Measurements from ENCODE around the gene FCHSD2.
"Not testable (repeated sequence)": the region's sequence is repeated elsewhere in the genome, so short reads cannot be mapped to it uniquely, and the experiment has no call there.

FCHSD2 gene

GRCh38 chr11:72918851-72919250 lies 223.3 kb downstream of the FCHSD2 start:
- DNase-seq = no peak

- no peak for DNase-seq
Measured at GRCh38 chr11:72912253-72912652, 229.9 kb downstream of the FCHSD2 start.

- not testable (repeated sequence) for DNase-seq
Measured at GRCh38 chr11:72909558-72910388, 232.3 kb downstream of the FCHSD2 start.

- no peak for DNase-seq
Measured at GRCh38 chr11:72908032-72908676, 234.0 kb downstream of the FCHSD2 start.

- no peak for DNase-seq
Measured at GRCh38 chr11:72904016-72904415, 238.1 kb downstream of the FCHSD2 start.

GRCh38 chr11:72901374-72901773 lies 240.7 kb downstream of the FCHSD2 start:
- no peak for DNase-seq

- DNase-seq = no peak
Measured at GRCh38 chr11:72900013-72900412, 242.1 kb downstream of the FCHSD2 start.

- DNase-seq = no peak
Measured at GRCh38 chr11:72899238-72899637, 242.9 kb downstream of the FCHSD2 start.

- no peak for DNase-seq
Measured at GRCh38 chr11:72897506-72897905, 244.6 kb downstream of the FCHSD2 start.

- no peak for DNase-seq
Measured at GRCh38 chr11:72896431-72896830, 245.7 kb downstream of the FCHSD2 start.

- DNase-seq = no peak
Measured at GRCh38 chr11:72890881-72891280, 251.2 kb downstream of the FCHSD2 start.

GRCh38 chr11:72886619-72887018 lies 255.5 kb downstream of the FCHSD2 start:
- DNase-seq = no peak

GRCh38 chr11:72885749-72886609 lies 256.1 kb downstream of the FCHSD2 start:
- no peak for DNase-seq

- no peak for DNase-seq
Measured at GRCh38 chr11:72876147-72876546, 266.0 kb downstream of the FCHSD2 start.

GRCh38 chr11:72875736-72876135 lies 266.4 kb downstream of the FCHSD2 start:
- no peak for DNase-seq

GRCh38 chr11:72872012-72872411 lies 270.1 kb downstream of the FCHSD2 start:
- no peak for DNase-seq

- DNase-seq = no peak
Measured at GRCh38 chr11:72871119-72871518, 271.0 kb downstream of the FCHSD2 start.

GRCh38 chr11:72869831-72870230 lies 272.3 kb downstream of the FCHSD2 start:
- no peak for DNase-seq

- no peak for DNase-seq
Measured at GRCh38 chr11:72867970-72868369, 274.1 kb downstream of the FCHSD2 start.

- DNase-seq = peak; percentile 71
Measured at GRCh38 chr11:72864702-72865655, 277.1 kb downstream of the FCHSD2 start.

- DNase-seq = no peak
Measured at GRCh38 chr11:72863916-72864315, 278.2 kb downstream of the FCHSD2 start.

GRCh38 chr11:72863091-72863490 lies 279.0 kb downstream of the FCHSD2 start:
- DNase-seq = no peak

Measured in NCI-H226 (cell line).